A673 (cell line): ENCODE data around the gene FHIT. TPM values are rescaled to one million over a fixed set of nuclear protein-coding genes. Genes with fewer than 3 reads are reported as not detected.

Source experiments
- BruUV-seq: library from RNA; stranded (reverse); fragments of 400-500 nt; replicated peaks from 2 replicates; lab custom pipeline; 2021; lab: Mats Ljungman, UMichigan
- CTCF ChIA-PET: fragments of 300-600 bp; sonication (Branson Sonifier 250); formaldehyde crosslinking; loops from one replicate; lab custom pipeline; 2022; ENCODE audit warnings: antibody characterized with exemption; lab: Charles Lee
- POLR2A ChIA-PET: fragments of 300-600 bp; sonication (Branson Sonifier 250); formaldehyde crosslinking; loops from one replicate; lab custom pipeline; 2022; ENCODE audit warnings: antibody characterized with exemption; ENCODE audit not compliant: low non-redundant PET; lab: Charles Lee
- DNase-seq: peaks from one replicate; pipeline ENCODE4 v3.0.0-alpha.2; 2015; ENCODE audit warnings: low spot score
- H3K27ac ChIP-seq: fragments of 200-600 bp; sonication (generic); 2 replicates; pipeline ENCODE4 v1.5.1; 2016; ENCODE audit warnings: mixed run types, low read depth, mild to moderate bottlenecking, mixed read lengths, antibody characterized with exemption, low read length; ENCODE audit not compliant: poor library complexity, severe bottlenecking
- H3K27me3 ChIP-seq: fragments of 200-600 bp; sonication (generic); replicated peaks from 2 replicates; pipeline ENCODE4 v1.6.1; 2017; ENCODE audit warnings: mixed run types, low read depth, mild to moderate bottlenecking, mixed read lengths, antibody characterized with exemption, low read length; ENCODE audit not compliant: insufficient read depth, poor library complexity
- H3K36me3 ChIP-seq: fragments of 200-600 bp; sonication (generic); 2 replicates; pipeline ENCODE4 v1.6.1; 2016; ENCODE audit warnings: mixed run types, mild to moderate bottlenecking, mixed read lengths, antibody characterized with exemption, low read length; ENCODE audit not compliant: insufficient read depth, poor library complexity, severe bottlenecking
- H3K4me1 ChIP-seq: fragments of 200-600 bp; sonication (generic); 2 replicates; pipeline ENCODE4 v1.6.1; 2017; ENCODE audit warnings: mixed run types, mild to moderate bottlenecking, mixed read lengths, antibody characterized with exemption, low read length; ENCODE audit not compliant: insufficient read depth, poor library complexity, severe bottlenecking
- H3K4me3 ChIP-seq: fragments of 200-600 bp; sonication (generic); 2 replicates; pipeline ENCODE4 v1.5.1; 2016; ENCODE audit warnings: low read depth, mixed run types, mild to moderate bottlenecking, mixed read lengths, low read length; ENCODE audit not compliant: poor library complexity, severe bottlenecking
- H3K9me3 ChIP-seq: fragments of 200-600 bp; sonication (generic); 2 replicates; pipeline ENCODE4 v1.6.1; 2016; ENCODE audit warnings: mixed run types, low read depth, mild to moderate bottlenecking, mixed read lengths, antibody characterized with exemption, low read length; ENCODE audit not compliant: poor library complexity, severe bottlenecking
- CTCF ChIP-seq: fragments of 300-800, 200-600 bp; sonication (generic); conservative IDR thresholded peaks from 2 replicates; pipeline ENCODE4 v1.5.1; 2017; ENCODE audit warnings: low read depth, mild to moderate bottlenecking, antibody characterized with exemption, low read length, moderate library complexity, mixed read lengths
- EZH2 ChIP-seq: fragments of 200-600 bp; sonication (generic); IDR thresholded peaks from 2 replicates; pipeline ENCODE4 v1.6.1; 2017; ENCODE audit warnings: borderline replicate concordance, low read depth, mild to moderate bottlenecking, mixed read lengths, antibody characterized with exemption, low read length; ENCODE audit not compliant: poor library complexity, severe bottlenecking
- intact Hi-C: fragments of 100-400 bp; cut with micrococcal nuclease; formaldehyde crosslinking; loops from one replicate; pipeline ENCODE4 v1.10.0; 2022; ENCODE audit not compliant: unreplicated experiment
- total RNA-seq: library from RNA; stranded (reverse); gene quantifications from 2 replicates; pipeline ENCODE4 v1.2.3, GENCODE V29; 2021

FHIT gene
- total RNA-seq, 1 experiment from 2014 or later, result not detected

GRCh38 chr3:60333710-60334109 lies 917.5 kb downstream of the FHIT start:
- Histone ChIP-seq H3K27ac (no peak overlapping the region), H3K4me3 (no peak overlapping the region), H3K4me1 (no peaks in the 10 kb centered on the region), H3K27me3 (no peaks in the 10 kb centered on the region), H3K9me3 (no peaks in the 10 kb centered on the region), H3K36me3 (no peaks in the 10 kb centered on the region)
- CTCF ChIA-PET, result no interaction called here
- DNase-seq, result no peak
- POLR2A ChIA-PET, result no interaction called here
- no peak for TF ChIP-seq EZH2
- TF ChIP-seq CTCF, result no peak
- intact Hi-C loops, result no loop called here
- BruUV-seq, result no TSS peak

GRCh38 chr3:60330107-60330506 lies 921.1 kb downstream of the FHIT start:
- ChIA-PET CTCF (no interaction called here), POLR2A (no interaction called here)
- H3K27ac ChIP-seq, result no peak overlapping the region
- DNase-seq, result no peak
- H3K9me3 ChIP-seq, result no peaks in the 10 kb centered on the region
- BruUV-seq, result no TSS peak
- H3K36me3 ChIP-seq, result no peaks in the 10 kb centered on the region
- TF ChIP-seq CTCF (no peak), EZH2 (no peak)
- H3K4me1 ChIP-seq, result no peaks in the 10 kb centered on the region
- intact Hi-C loops, result no loop called here
- no peak overlapping the region for H3K4me3 ChIP-seq
- H3K27me3 ChIP-seq, result no peaks in the 10 kb centered on the region

- Histone ChIP-seq H3K36me3 (no peaks in the 10 kb centered on the region), H3K9me3 (no peaks in the 10 kb centered on the region), H3K4me3 (no peak overlapping the region), H3K27ac (no peak overlapping the region), H3K27me3 (no peaks in the 10 kb centered on the region), H3K4me1 (no peaks in the 10 kb centered on the region)
- DNase-seq, result no peak
- intact Hi-C loops, result no loop called here
- TF ChIP-seq EZH2 (no peak), CTCF (no peak)
- BruUV-seq, result no TSS peak
- CTCF ChIA-PET, result no interaction called here
- POLR2A ChIA-PET, result no interaction called here
Measured at GRCh38 chr3:60325610-60326170, 925.6 kb downstream of the FHIT start.
